Endothelial cell (in vitro differentiated cells): ENCODE results near the gene ACCSL. TPM values are rescaled to one million over a fixed set of nuclear protein-coding genes. Genes with fewer than 3 reads are reported as not detected.

ENCODE experiments used
- DNase-seq: peaks from one replicate; pipeline ENCODE4 v3.0.0; 2021; ENCODE audit warnings: low spot score
- H3K27ac Mint-ChIP-seq: one replicate; pipeline ENCODE4 v1.8.0; 2021; ENCODE audit warnings: mixed read lengths, inconsistent platforms; ENCODE audit not compliant: unreplicated experiment
- H3K27me3 Mint-ChIP-seq: one replicate; pipeline ENCODE4 v1.8.0; 2021; ENCODE audit warnings: mild to moderate bottlenecking, moderate library complexity, mixed read lengths, inconsistent platforms; ENCODE audit not compliant: unreplicated experiment
- H3K36me3 Mint-ChIP-seq: one replicate; pipeline ENCODE4 v1.8.0; 2021; ENCODE audit warnings: mild to moderate bottlenecking, low read depth, mixed read lengths, inconsistent platforms; ENCODE audit not compliant: unreplicated experiment
- H3K4me1 Mint-ChIP-seq: one replicate; pipeline ENCODE4 v1.8.0; 2021; ENCODE audit warnings: mild to moderate bottlenecking, mixed read lengths, inconsistent platforms; ENCODE audit not compliant: unreplicated experiment
- H3K4me3 Mint-ChIP-seq: one replicate; pipeline ENCODE4 v1.8.0; 2021; ENCODE audit warnings: mild to moderate bottlenecking, mixed read lengths, inconsistent platforms; ENCODE audit not compliant: unreplicated experiment
- H3K9me3 Mint-ChIP-seq: one replicate; pipeline ENCODE4 v1.8.0; 2021; ENCODE audit warnings: mixed read lengths, inconsistent platforms; ENCODE audit not compliant: unreplicated experiment
- total RNA-seq: library from RNA; stranded (reverse); fragmentation: NEBNext Ultra II Directional; extraction: Animal tissue kit (Norgen Biotek cat#: 25700); gene quantifications from one replicate; pipeline ENCODE4 v1.2.1, GENCODE V29; 2021; ENCODE audit not compliant: unreplicated experiment
- TF ChIP-seq, protein P1 (sequence below): fragments of 200-600 bp; sonication (generic); IDR thresholded peaks from one replicate; pipeline ENCODE4 v1.5.0; 2021; ENCODE audit warnings: antibody characterized with exemption; ENCODE audit not compliant: unreplicated experiment

ACCSL gene
- total RNA-seq, 1 donor from 2014 or later: not detected

DNA sequence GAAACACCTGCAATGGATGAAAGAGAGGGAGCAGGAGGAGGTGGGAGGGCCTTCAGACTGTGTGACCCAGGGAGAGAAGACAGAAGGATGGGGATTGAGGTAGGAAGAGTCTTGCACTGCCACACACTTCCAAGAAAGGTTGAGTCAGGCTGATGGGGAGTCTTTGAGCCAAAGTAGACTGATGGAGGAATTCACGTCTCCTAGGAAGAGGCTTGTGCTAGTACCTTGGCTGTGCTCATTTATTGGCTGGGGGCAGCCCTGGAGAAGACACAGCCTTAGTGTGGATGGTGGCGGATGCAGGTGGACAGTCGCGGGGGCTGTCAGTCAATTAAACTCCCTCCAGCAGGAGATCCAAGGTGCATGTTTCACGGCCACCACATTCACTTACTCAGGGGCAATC, 16.2 kb upstream of the ACCSL start:
- Mint-ChIP-seq H3K27ac (no peak overlapping the region), H3K4me3 (no peak overlapping the region), H3K36me3 (peaks cover 3% of the 10 kb centered on the region), H3K27me3 (no peaks in the 10 kb centered on the region), H3K4me1 (peaks cover 2% of the 10 kb centered on the region), H3K9me3 (no peaks in the 10 kb centered on the region)
- TF ChIP-seq, protein P1, sequence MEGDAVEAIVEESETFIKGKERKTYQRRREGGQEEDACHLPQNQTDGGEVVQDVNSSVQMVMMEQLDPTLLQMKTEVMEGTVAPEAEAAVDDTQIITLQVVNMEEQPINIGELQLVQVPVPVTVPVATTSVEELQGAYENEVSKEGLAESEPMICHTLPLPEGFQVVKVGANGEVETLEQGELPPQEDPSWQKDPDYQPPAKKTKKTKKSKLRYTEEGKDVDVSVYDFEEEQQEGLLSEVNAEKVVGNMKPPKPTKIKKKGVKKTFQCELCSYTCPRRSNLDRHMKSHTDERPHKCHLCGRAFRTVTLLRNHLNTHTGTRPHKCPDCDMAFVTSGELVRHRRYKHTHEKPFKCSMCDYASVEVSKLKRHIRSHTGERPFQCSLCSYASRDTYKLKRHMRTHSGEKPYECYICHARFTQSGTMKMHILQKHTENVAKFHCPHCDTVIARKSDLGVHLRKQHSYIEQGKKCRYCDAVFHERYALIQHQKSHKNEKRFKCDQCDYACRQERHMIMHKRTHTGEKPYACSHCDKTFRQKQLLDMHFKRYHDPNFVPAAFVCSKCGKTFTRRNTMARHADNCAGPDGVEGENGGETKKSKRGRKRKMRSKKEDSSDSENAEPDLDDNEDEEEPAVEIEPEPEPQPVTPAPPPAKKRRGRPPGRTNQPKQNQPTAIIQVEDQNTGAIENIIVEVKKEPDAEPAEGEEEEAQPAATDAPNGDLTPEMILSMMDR: no peak
- no peak for DNase-seq

DNA sequence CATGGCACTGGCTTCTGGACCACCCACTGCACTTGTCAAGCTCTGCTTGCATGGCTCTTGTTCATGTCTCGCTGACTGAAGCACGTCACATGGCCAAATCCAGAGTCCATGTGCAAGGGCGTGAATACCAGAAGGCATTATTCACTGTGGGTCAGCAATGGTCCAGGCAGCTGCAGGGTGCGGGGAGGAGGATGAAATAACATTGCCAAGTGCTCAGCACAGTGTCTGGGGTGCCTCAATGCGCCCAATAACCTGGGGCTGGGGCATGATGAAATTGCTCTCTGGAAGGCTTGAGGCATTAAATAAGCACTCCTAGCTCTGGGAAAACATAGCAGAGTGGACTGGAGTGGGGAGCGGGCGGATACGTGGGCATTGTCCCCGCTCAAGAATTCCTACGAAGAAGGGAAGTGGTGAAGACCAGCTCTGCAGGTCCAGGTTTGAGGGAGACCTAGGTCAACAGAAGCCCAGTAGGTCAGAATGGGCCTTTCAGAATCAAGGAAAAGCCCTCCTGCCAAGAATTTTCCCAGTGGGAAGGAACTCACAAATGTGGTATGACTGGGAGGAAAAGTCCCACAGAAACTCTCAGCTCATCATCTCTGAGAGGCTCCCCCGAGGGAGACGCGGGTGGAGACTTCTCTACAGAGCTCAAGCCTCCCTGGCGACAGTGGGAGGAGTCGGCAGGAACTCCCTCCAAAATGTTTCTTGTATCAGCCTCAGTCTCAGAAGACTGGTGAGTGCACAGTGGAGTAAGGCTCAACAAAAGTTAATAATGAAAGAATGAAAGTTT, 15.3 kb upstream of the ACCSL start:
- Mint-ChIP-seq H3K36me3 (peaks cover 3% of the 10 kb centered on the region), H3K27ac (no peak overlapping the region), H3K27me3 (no peaks in the 10 kb centered on the region), H3K4me3 (no peak overlapping the region), H3K4me1 (peaks cover 2% of the 10 kb centered on the region), H3K9me3 (no peaks in the 10 kb centered on the region)
- TF ChIP-seq, protein P1: no peak
- DNase-seq: no peak

DNA sequence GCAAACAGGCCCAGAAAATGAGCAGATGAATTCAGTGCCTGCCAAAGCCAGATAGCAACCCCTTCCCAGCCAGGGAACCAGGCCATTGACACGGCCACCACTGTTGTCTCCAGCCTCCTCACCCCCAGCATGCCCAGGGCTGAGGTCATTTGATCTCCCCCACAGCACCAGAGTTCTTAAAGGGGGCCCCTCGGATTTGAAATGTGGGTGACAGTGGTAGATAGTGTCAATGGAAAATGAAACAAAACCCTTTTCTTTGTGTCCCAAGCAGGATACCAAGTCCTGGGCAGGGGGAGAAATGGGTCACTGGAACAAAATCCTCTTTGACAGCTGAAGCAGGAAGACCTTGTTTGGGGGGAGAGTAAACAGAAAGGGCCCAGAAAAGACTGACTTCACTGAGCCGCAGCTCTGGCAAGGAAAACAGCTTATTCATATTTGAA, 14.3 kb upstream of the ACCSL start:
- Mint-ChIP-seq H3K27me3 (peaks cover 4% of the 10 kb centered on the region), H3K4me1 (peaks cover 2% of the 10 kb centered on the region), H3K9me3 (no peaks in the 10 kb centered on the region), H3K4me3 (no peak overlapping the region), H3K27ac (no peak overlapping the region), H3K36me3 (peaks cover 3% of the 10 kb centered on the region)
- TF ChIP-seq, protein P1: no peak
- no peak for DNase-seq

DNA sequence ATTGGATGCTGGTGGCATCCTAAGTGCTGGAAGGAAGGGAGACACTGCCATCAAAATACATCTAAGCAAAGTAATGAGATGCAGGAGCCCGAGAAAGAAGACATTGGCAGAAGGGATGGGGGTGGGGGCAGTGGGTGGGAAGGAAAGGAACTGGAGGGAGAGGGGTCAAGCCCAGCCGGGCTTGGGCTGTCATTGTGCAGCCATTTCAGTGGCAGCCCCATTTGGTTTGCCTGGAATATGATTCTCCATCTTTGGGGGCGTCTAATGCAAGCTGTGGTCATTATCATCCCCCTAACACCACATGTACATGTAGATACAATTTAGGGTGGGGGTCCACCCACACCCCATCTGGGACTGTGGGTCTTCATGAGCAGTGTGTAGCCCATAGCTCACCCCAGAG, 13.9 kb upstream of the ACCSL start:
- no peak for DNase-seq
- TF ChIP-seq, protein P1: no peak
- no peaks in the 10 kb centered on the region for H3K9me3 Mint-ChIP-seq
- peaks cover 2% of the 10 kb centered on the region for H3K4me1 Mint-ChIP-seq
- peaks cover 5% of the 10 kb centered on the region for H3K27me3 Mint-ChIP-seq
- no peak overlapping the region for H3K4me3 Mint-ChIP-seq
- no peak overlapping the region for H3K27ac Mint-ChIP-seq
- peaks cover 3% of the 10 kb centered on the region for H3K36me3 Mint-ChIP-seq

DNA sequence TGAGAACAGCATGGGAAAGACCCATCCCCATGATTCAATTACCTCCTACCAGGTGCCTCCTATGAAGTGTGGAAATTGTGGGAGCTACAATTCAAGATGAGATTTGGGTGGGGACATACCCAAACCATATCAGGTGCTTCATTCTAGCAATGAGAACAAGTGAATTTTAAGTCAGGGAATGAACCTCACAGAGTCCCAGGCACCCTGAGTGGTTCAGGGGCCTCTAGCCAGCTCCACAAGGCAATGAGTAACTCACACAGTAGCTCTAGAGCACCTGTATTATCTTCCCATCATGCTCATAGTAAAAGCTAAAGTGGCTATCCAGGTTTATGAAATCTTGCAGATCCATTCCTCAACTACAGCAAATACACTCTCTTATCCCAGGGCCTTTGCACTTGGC, 13.1 kb upstream of the ACCSL start:
- Mint-ChIP-seq H3K27me3 (peaks cover 5% of the 10 kb centered on the region), H3K4me1 (peaks cover 2% of the 10 kb centered on the region), H3K4me3 (no peak overlapping the region), H3K9me3 (no peaks in the 10 kb centered on the region), H3K27ac (no peak overlapping the region), H3K36me3 (peaks cover 3% of the 10 kb centered on the region)
- no peak for DNase-seq
- TF ChIP-seq, protein P1: no peak
